ENCODE results near the gene PLXNB2.

DNA sequence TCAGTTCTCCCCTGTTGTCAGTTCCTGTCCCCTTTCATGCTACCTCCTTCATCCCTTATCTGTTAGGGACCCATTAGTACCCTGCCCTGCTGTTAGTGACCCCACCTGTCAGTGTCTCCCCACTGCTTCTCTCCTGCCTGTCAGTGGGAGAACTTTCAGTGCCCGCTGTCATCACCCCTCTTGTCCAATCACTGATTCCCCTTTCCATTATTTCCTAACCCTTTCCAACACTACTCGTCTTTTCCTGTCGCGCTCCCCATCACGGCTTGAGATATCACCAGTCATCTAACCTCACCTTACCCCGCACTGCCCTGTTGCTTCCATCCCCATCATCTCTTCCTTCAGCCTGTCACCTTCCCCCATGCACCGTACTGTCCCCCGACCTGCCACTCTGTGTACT lies 39.7 kb upstream of the PLXNB2 start:
- TF ChIP-seq, protein P1, sequence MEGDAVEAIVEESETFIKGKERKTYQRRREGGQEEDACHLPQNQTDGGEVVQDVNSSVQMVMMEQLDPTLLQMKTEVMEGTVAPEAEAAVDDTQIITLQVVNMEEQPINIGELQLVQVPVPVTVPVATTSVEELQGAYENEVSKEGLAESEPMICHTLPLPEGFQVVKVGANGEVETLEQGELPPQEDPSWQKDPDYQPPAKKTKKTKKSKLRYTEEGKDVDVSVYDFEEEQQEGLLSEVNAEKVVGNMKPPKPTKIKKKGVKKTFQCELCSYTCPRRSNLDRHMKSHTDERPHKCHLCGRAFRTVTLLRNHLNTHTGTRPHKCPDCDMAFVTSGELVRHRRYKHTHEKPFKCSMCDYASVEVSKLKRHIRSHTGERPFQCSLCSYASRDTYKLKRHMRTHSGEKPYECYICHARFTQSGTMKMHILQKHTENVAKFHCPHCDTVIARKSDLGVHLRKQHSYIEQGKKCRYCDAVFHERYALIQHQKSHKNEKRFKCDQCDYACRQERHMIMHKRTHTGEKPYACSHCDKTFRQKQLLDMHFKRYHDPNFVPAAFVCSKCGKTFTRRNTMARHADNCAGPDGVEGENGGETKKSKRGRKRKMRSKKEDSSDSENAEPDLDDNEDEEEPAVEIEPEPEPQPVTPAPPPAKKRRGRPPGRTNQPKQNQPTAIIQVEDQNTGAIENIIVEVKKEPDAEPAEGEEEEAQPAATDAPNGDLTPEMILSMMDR (IDR thresholded peaks at IDR 0.05; ENCODE audit: low read depth, low read length, poor library complexity, severe bottlenecking) = no peak
- TF ChIP-seq EZH2phosphoT487 (IDR thresholded peaks at IDR 0.05; ENCODE audit: borderline replicate concordance, low read length) = no peak
